ENCODE measurements around the gene TRPC4AP. TPM values are rescaled to one million over a fixed set of nuclear protein-coding genes. Genes with fewer than 3 reads are reported as not detected.

Gene TRPC4AP
- total RNA-seq, 3 donors from 2014 or later, result 49.6 to 60.5 (median 53.8) TPM

- intact Hi-C loops (cut with DNase I, micrococcal nuclease), result no loop called here
- Histone ChIP-seq H3K36me3 (ENCODE audit: low read depth) (no peaks in the 10 kb centered on the region), H3K4me3 (no peak overlapping the region), H3K4me1 (ENCODE audit: low read depth) (peaks cover 18% of the 10 kb centered on the region), H3K9me3 (no peaks in the 10 kb centered on the region)
- DNase-seq, result peak in 2 of 3 donors; percentile 27 to 36
- no peak for ATAC-seq
- no peak for TF ChIP-seq CTCF (IDR thresholded peaks at IDR 0.05)
Observed at GRCh38 chr20:34987288-34988190, 105.1 kb downstream of the TRPC4AP start.

- DNase-seq (peak in 2 of 3 donors; percentile 21 to 46), ATAC-seq (no peak)
- no peaks in the 10 kb centered on the region for H3K36me3 ChIP-seq (ENCODE audit: low read depth)
- H3K9me3 ChIP-seq, result no peaks in the 10 kb centered on the region
- intact Hi-C loops (cut with DNase I, micrococcal nuclease), result no loop called here
- TF ChIP-seq CTCF (IDR thresholded peaks at IDR 0.05), result no peak
- peaks cover 18% of the 10 kb centered on the region for H3K4me1 ChIP-seq (ENCODE audit: low read depth)
- no peak overlapping the region for H3K4me3 ChIP-seq
Observed at GRCh38 chr20:34986311-34987287, 106.0 kb downstream of the TRPC4AP start.

- no peak for TF ChIP-seq CTCF (IDR thresholded peaks at IDR 0.05)
- no peak overlapping the region for H3K4me3 ChIP-seq
- DNase-seq (peak in 2 of 3 donors; percentile 31 to 43), ATAC-seq (no peak)
- H3K9me3 ChIP-seq, result no peaks in the 10 kb centered on the region
- peaks cover 18% of the 10 kb centered on the region for H3K4me1 ChIP-seq (ENCODE audit: low read depth)
- no peaks in the 10 kb centered on the region for H3K36me3 ChIP-seq (ENCODE audit: low read depth)
- intact Hi-C loops (cut with DNase I, micrococcal nuclease), result no loop called here
Observed at GRCh38 chr20:34985461-34986310, 106.9 kb downstream of the TRPC4AP start.

- DNase-seq, result peak in 2 of 3 donors; percentile 40 to 50
- no peak for ATAC-seq
- intact Hi-C loops (cut with DNase I, micrococcal nuclease), result no loop called here
- H3K4me3 ChIP-seq, result no peak overlapping the region
- no peaks in the 10 kb centered on the region for H3K36me3 ChIP-seq (ENCODE audit: low read depth)
- H3K9me3 ChIP-seq, result no peaks in the 10 kb centered on the region
- no peak for TF ChIP-seq CTCF (IDR thresholded peaks at IDR 0.05)
- peaks cover 18% of the 10 kb centered on the region for H3K4me1 ChIP-seq (ENCODE audit: low read depth)
Observed at GRCh38 chr20:34984756-34985261, 107.8 kb downstream of the TRPC4AP start.
